Measurements from ENCODE around the gene C14orf93. TPM values are rescaled to one million over a fixed set of nuclear protein-coding genes. Genes with fewer than 3 reads are reported as not detected.

Gene C14orf93
- total and polyA plus RNA-seq, 9 of the 15 experiments (the other 6 are each of a cell fraction or from before 2014, with no cell fraction given) = 2.2 to 22.4 (median 16.1) TPM

- H3K4me2 ChIP-seq (ENCODE audit: insufficient read depth, low read length) = peak overlapping the region; percentile 84
- no TSS peak for BruUV-seq (replicated peaks)
- POLR2A ChIA-PET = interaction anchor here (0.7 to 4.0 kb wide), 6 partner anchors 14 to 242 kb away, joined by 3 to 81 read pairs (median 4); partner anchors contain the start of genes OXA1L and PSMB5
- no peaks in the 10 kb centered on the region for H3K36me3 ChIP-seq (ENCODE audit: control insufficient read depth, insufficient read depth, low read length)
- in situ Hi-C loops (cut with MboI) (no loop called here), intact Hi-C loops (cut with micrococcal nuclease) (no loop called here)
- ATAC-seq (no peak), FAIRE-seq (no peak), DNase-seq (ENCODE audit: extremely low read depth in 1 of 4, low spot score in 3 of 4) (peak in 1 of 4 experiments; percentile 31)
- H3K79me2 ChIP-seq (ENCODE audit: control insufficient read depth, insufficient read depth, low read length) = peaks cover 43% of the 10 kb centered on the region
- peak overlapping the region; percentile 75; the same call in 1 of the 2 replicates for H2AFZ ChIP-seq (ENCODE audit: low read depth, low read length)
- no peaks in the 10 kb centered on the region for H3K9me3 ChIP-seq (replicated peaks; ENCODE audit: control insufficient read depth, insufficient read depth, low read depth, low read length)
- H3K4me1 ChIP-seq (replicated peaks in 1 of 2; ENCODE audit: control insufficient read depth in 2 of 2, insufficient read depth in 2 of 2, low read length in 2 of 2) = peaks cover 24 to 40% of the 10 kb centered on the region in 2 experiments
- H3K27me3 ChIP-seq (ENCODE audit: control insufficient read depth in 2 of 2, insufficient read depth in 2 of 2, low read length in 2 of 2) = no peaks in the 10 kb centered on the region
- peak overlapping the region in 1 of 2 experiments; percentile 92; a peak in 2 of 4 replicates for H3K9ac ChIP-seq (ENCODE audit: insufficient read depth in 1 of 2, low read depth in 2 of 2, low read length in 2 of 2)
- H3K9me1 ChIP-seq (ENCODE audit: control insufficient read depth, insufficient read depth, low read length) = no peaks in the 10 kb centered on the region
- 0% methylated on average over 3 of the region's 3 CpGs for WGBS (ENCODE audit: insufficient coverage, low coverage, missing lambda C conversion rate)
- H3K27ac ChIP-seq (ENCODE audit: extremely low read depth, low read depth, low read length) = peak overlapping the region; percentile 97
- CTCF ChIA-PET (ENCODE audit: low intra/inter-chr PET ratio) = no interaction called here
- H3K4me3 ChIP-seq = peak overlapping the region; percentile 43
- H4K20me1 ChIP-seq (replicated peaks; ENCODE audit: control insufficient read depth, insufficient read depth, low read length) = no peaks in the 10 kb centered on the region
- no peak for TF ChIP-seq C11orf30 (IDR thresholded peaks at IDR 0.05; ENCODE audit: low read depth)
- TF ChIP-seq RAD21 (CRISPR knock-in tag; conservative IDR thresholded peaks at IDR 0.05 in 1 of 2, IDR thresholded peaks at IDR 0.05 in 1 of 2) = no peak
- TF ChIP-seq ZNF347 (CRISPR knock-in tag; IDR thresholded peaks at IDR 0.05; ENCODE audit: low read depth) = 0 out of 2 replicates have a peak, but pooled peaks have one; percentile 22
- no peak for TF ChIP-seq TCF7 (IDR thresholded peaks at IDR 0.05; ENCODE audit: borderline replicate concordance)
- TF ChIP-seq SMAD3 (CRISPR knock-in tag; conservative IDR thresholded peaks at IDR 0.05) = no peak
- 0 out of 4 replicates have a peak, but pooled peaks of 1 of the 2 experiments have one; percentile 5 for TF ChIP-seq FOXA3 (CRISPR knock-in tag; conservative IDR thresholded peaks at IDR 0.05 in 1 of 2, IDR thresholded peaks at IDR 0.05 in 1 of 2)
- no peak for TF ChIP-seq THRA (IDR thresholded peaks at IDR 0.05)
- TF ChIP-seq ZNF449 (CRISPR knock-in tag; IDR thresholded peaks at IDR 0.05) = no peak
- no peak for TF ChIP-seq NCOA1 (IDR thresholded peaks at IDR 0.05; ENCODE audit: low read depth)
- TF ChIP-seq ZNF282 (CRISPR knock-in tag; IDR thresholded peaks at IDR 0.05) = no peak
- no peak; the same call in 1 of the 2 replicates for TF ChIP-seq ZNF589 (CRISPR knock-in tag; IDR thresholded peaks at IDR 0.05; ENCODE audit: low read depth)
- TF ChIP-seq KAT8 (IDR thresholded peaks at IDR 0.05; ENCODE audit: low read depth) = no peak
- no peak for TF ChIP-seq CBX5 (IDR thresholded peaks at IDR 0.05; ENCODE audit: borderline replicate concordance, low read depth)
- no peak for TF ChIP-seq PKNOX1 (IDR thresholded peaks at IDR 0.05)
- TF ChIP-seq ETV1 (tag; conservative IDR thresholded peaks at IDR 0.05; ENCODE audit: low read depth) = no peak
- TF ChIP-seq GTF2E2 (tag; IDR thresholded peaks at IDR 0.05) = 0 out of 2 replicates have a peak, but pooled peaks have one; percentile 4
- no peak for TF ChIP-seq ZNF79 (CRISPR knock-in tag; IDR thresholded peaks at IDR 0.05; ENCODE audit: low read depth)
- no peak for TF ChIP-seq SUPT5H (IDR thresholded peaks at IDR 0.05)
- TF ChIP-seq NONO (IDR thresholded peaks at IDR 0.05; ENCODE audit: low read depth in 2 of 2, low read length in 1 of 2) = no peak
- no peak for TF ChIP-seq THRAP3 (IDR thresholded peaks at IDR 0.05; ENCODE audit: borderline replicate concordance)
- TF ChIP-seq SMARCA4 (IDR thresholded peaks at IDR 0.05) = no peak
Measured at GRCh38 chr14:23008831-23009230, 1.1 kb downstream of the C14orf93 start.
